Caco-2 (cell line): ENCODE measurements around the gene RHCG. TPM values are rescaled to one million over a fixed set of nuclear protein-coding genes. Genes with fewer than 3 reads are reported as not detected.
A peak's percentile ranks its signal among the peaks of the same experiment; 100 is the strongest.

Experiments
- BruUV-seq: library from RNA; stranded (reverse); fragments of 400-500 nt; replicated peaks from 2 replicates; lab custom pipeline; 2021; lab: Mats Ljungman, UMichigan
- CTCF ChIA-PET: fragments of 300-600 bp; sonication (Branson Sonifier 250); formaldehyde crosslinking; loops from one replicate; lab custom pipeline; 2022; ENCODE audit warnings: antibody characterized with exemption; lab: Charles Lee
- POLR2A ChIA-PET: fragments of 300-600 bp; sonication (Branson Sonifier 250); formaldehyde crosslinking; loops from one replicate; lab custom pipeline; 2022; ENCODE audit warnings: antibody characterized with exemption; lab: Charles Lee
- DNase-seq, 2 experiments: peaks; one replicate each; pipeline versions ENCODE4 v3.0.0 to v3.0.0-alpha.2; 2020 to 2022
- H3K27me3 ChIP-seq: replicated peaks from 2 replicates; pipeline ENCODE4 v1.6.0; 2011; ENCODE audit warnings: low read length; ENCODE audit not compliant: control insufficient read depth, insufficient read depth
- H3K36me3 ChIP-seq: 2 replicates; pipeline ENCODE4 v1.5.1; 2011; ENCODE audit warnings: low read length; ENCODE audit not compliant: control insufficient read depth, insufficient read depth
- H3K4me1 ChIP-seq: fragments of 250-450 bp; sonication (Bioruptor Pico); 2 replicates; pipeline ENCODE4 v1.5.1; 2020; ENCODE audit warnings: mild to moderate bottlenecking
- H3K4me3 ChIP-seq: 2 replicates; pipeline ENCODE4 v1.5.1; 2011; ENCODE audit warnings: low read depth, mild to moderate bottlenecking, control low read depth, low read length
- H3K9me3 ChIP-seq: fragments of 250-450 bp; sonication (Bioruptor Pico); 2 replicates; pipeline ENCODE4 v1.5.1; 2020; ENCODE audit warnings: mild to moderate bottlenecking, moderate library complexity
- H3K27ac Mint-ChIP-seq: one replicate; pipeline ENCODE4 v1.8.0; 2022; ENCODE audit warnings: mixed read lengths; ENCODE audit not compliant: unreplicated experiment
- H3K27me3 Mint-ChIP-seq: one replicate; pipeline ENCODE4 v1.8.0; 2022; ENCODE audit warnings: mixed read lengths; ENCODE audit not compliant: insufficient read depth, unreplicated experiment
- H3K36me3 Mint-ChIP-seq: one replicate; pipeline ENCODE4 v1.8.0; 2022; ENCODE audit warnings: mild to moderate bottlenecking, mixed read lengths; ENCODE audit not compliant: insufficient read depth, unreplicated experiment
- H3K4me1 Mint-ChIP-seq: one replicate; pipeline ENCODE4 v1.8.0; 2022; ENCODE audit warnings: low read depth, mixed read lengths; ENCODE audit not compliant: unreplicated experiment
- H3K4me3 Mint-ChIP-seq: one replicate; pipeline ENCODE4 v1.8.0; 2022; ENCODE audit warnings: mild to moderate bottlenecking, moderate library complexity, mixed read lengths; ENCODE audit not compliant: unreplicated experiment
- H3K9me3 Mint-ChIP-seq: one replicate; pipeline ENCODE4 v1.8.0; 2022; ENCODE audit warnings: mixed read lengths; ENCODE audit not compliant: unreplicated experiment
- CTCF ChIP-seq, 2 experiments: fragments of 200-600 bp in 1 of 2; IDR thresholded peaks; 1 replicate in 1 of 2; 2 replicates in 1 of 2; pipeline versions ENCODE4 v1.5.1 to v1.8.0; 2011 to 2022; ENCODE audit warnings: antibody characterized with exemption in 1 of 2, control low read depth in 1 of 2, inconsistent platforms in 1 of 2, low read depth in 1 of 2, low read length in 1 of 2, mild to moderate bottlenecking in 1 of 2, moderate library complexity in 1 of 2; ENCODE audit not compliant: insufficient read depth in 1 of 2, severe bottlenecking in 1 of 2, unreplicated experiment in 1 of 2
- intact Hi-C: fragments of 100-400 bp; cut with micrococcal nuclease; formaldehyde crosslinking; loops from one replicate; pipeline ENCODE4 v1.10.0; 2022; ENCODE audit not compliant: unreplicated experiment
- total RNA-seq: library from RNA; stranded (reverse); gene quantifications from 2 replicates; pipeline ENCODE4 v1.2.3, GENCODE V29; 2022

The RHCG gene
- total RNA-seq, 1 experiment from 2014 or later, result not detected

GRCh38 chr15:89463113-89463512, 33.3 kb downstream of the RHCG start:
- ChIA-PET CTCF (no interaction called here), POLR2A (no interaction called here)
- no peak for DNase-seq
- Mint-ChIP-seq H3K36me3 (no peaks in the 10 kb centered on the region), H3K27me3 (no peaks in the 10 kb centered on the region), H3K4me1 (peaks cover 17% of the 10 kb centered on the region), H3K4me3 (no peak overlapping the region), H3K27ac (no peak overlapping the region), H3K9me3 (no peaks in the 10 kb centered on the region)
- H3K27me3 ChIP-seq, result no peaks in the 10 kb centered on the region
- no peak for TF ChIP-seq CTCF (IDR thresholded peaks at IDR 0.05; ENCODE audit: insufficient read depth in 1 of 2, low read depth in 1 of 2, low read length in 1 of 2, severe bottlenecking in 1 of 2, unreplicated experiment in 1 of 2)
- H3K9me3 ChIP-seq, result no peaks in the 10 kb centered on the region
- TSS peak; percentile 73 for BruUV-seq
- H3K36me3 ChIP-seq, result no peaks in the 10 kb centered on the region
- intact Hi-C loops, result no loop called here
- no peak overlapping the region for H3K4me3 ChIP-seq
- peaks cover 24% of the 10 kb centered on the region for H3K4me1 ChIP-seq

DNA sequence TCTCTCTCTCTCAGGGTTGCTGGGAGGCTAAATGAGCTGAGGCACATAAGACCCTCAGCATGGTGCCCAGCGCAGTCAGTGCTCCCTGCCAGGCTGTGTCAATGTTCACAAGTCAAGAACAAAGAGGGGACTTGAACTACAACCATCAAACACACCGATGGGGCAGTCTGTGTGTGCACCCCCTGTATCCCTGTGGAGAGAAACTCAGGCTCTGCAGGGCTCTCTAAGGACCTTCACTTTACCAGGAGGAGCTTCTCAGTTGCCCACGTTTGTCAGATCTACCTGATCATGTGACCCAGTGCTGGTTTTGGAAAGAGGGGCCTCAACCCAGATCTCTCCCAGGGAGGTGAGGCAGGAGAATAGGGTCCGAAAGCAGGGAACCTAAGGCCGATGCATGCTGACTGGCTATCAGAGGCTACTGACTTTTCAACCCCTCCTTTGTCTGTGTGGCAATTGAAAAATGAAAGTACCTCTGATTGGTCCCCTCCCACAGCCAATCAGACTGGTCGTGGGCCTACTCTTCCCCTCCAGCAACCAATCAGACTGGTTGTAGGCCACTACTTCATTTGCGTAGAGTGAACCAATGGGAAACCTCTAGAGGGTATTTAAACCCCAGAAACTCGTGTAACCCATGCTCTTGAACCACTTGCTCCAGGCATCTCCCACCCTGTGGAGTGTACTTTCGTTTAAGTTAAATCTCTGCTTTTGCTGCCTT, 34.0 kb downstream of the RHCG start:
- no peak for TF ChIP-seq CTCF (IDR thresholded peaks at IDR 0.05; ENCODE audit: insufficient read depth in 1 of 2, low read depth in 1 of 2, low read length in 1 of 2, severe bottlenecking in 1 of 2, unreplicated experiment in 1 of 2)
- Histone ChIP-seq H3K4me1 (peaks cover 29% of the 10 kb centered on the region), H3K4me3 (no peak overlapping the region), H3K27me3 (no peaks in the 10 kb centered on the region), H3K9me3 (no peaks in the 10 kb centered on the region), H3K36me3 (no peaks in the 10 kb centered on the region)
- Mint-ChIP-seq H3K9me3 (no peaks in the 10 kb centered on the region), H3K4me3 (no peak overlapping the region), H3K36me3 (no peaks in the 10 kb centered on the region), H3K27me3 (no peaks in the 10 kb centered on the region), H3K4me1 (peaks cover 17% of the 10 kb centered on the region), H3K27ac (no peak overlapping the region)
- no TSS peak for BruUV-seq
- ChIA-PET POLR2A (no interaction called here), CTCF (no interaction called here)
- peak; percentile 31 to 60 for DNase-seq
- intact Hi-C loops, result no loop called here

GRCh38 chr15:89461386-89461785, 35.0 kb downstream of the RHCG start:
- Histone ChIP-seq H3K9me3 (0 out of 2 replicates have a peak, but pooled peaks cover 4% of the 10 kb centered on the region), H3K27me3 (no peaks in the 10 kb centered on the region), H3K4me3 (no peak overlapping the region), H3K4me1 (peaks cover 39% of the 10 kb centered on the region), H3K36me3 (no peaks in the 10 kb centered on the region)
- no peak for DNase-seq
- peaks cover 25% of the 10 kb centered on the region for H3K4me1 Mint-ChIP-seq
- peaks cover 6% of the 10 kb centered on the region for H3K9me3 Mint-ChIP-seq
- POLR2A ChIA-PET, result no interaction called here
- no TSS peak for BruUV-seq
- peak overlapping the region; percentile 64 for H3K27ac Mint-ChIP-seq
- H3K27me3 Mint-ChIP-seq, result no peaks in the 10 kb centered on the region
- no peak for TF ChIP-seq CTCF (IDR thresholded peaks at IDR 0.05; ENCODE audit: insufficient read depth in 1 of 2, low read depth in 1 of 2, low read length in 1 of 2, severe bottlenecking in 1 of 2, unreplicated experiment in 1 of 2)
- CTCF ChIA-PET, result no interaction called here
- no peaks in the 10 kb centered on the region for H3K36me3 Mint-ChIP-seq
- no peak overlapping the region for H3K4me3 Mint-ChIP-seq
- intact Hi-C loops, result no loop called here
